ELF-1 (cell line): ENCODE measurements around the gene SDSL.

Experiments
- DNase-seq: peaks from one replicate; pipeline ENCODE4 v3.0.0-alpha.2; 2016; ENCODE audit warnings: low read depth, low spot score

Gene SDSL

GRCh38 chr12:113420996-113421595 is 1.1 kb upstream of the SDSL start:
- DNase-seq: no peak

GRCh38 chr12:113422886-113423669 is 898 bp downstream of the SDSL start:
- DNase-seq: no peak

- no peak for DNase-seq
Measured at GRCh38 chr12:113424456-113424855, 2.3 kb downstream of the SDSL start.

- DNase-seq: peak; percentile 96
Measured at GRCh38 chr12:113424915-113425823, 3.0 kb downstream of the SDSL start.

- peak; percentile 47 for DNase-seq
Measured at GRCh38 chr12:113425960-113426453, 3.8 kb downstream of the SDSL start.

- no peak for DNase-seq
Measured at GRCh38 chr12:113427882-113428281, 5.7 kb downstream of the SDSL start.

- DNase-seq: no peak
Measured at GRCh38 chr12:113428482-113428881, 6.3 kb downstream of the SDSL start.

GRCh38 chr12:113432986-113433385 is 10.8 kb downstream of the SDSL start:
- no peak for DNase-seq

- no peak for DNase-seq
Measured at GRCh38 chr12:113435367-113435766, 13.2 kb downstream of the SDSL start.

GRCh38 chr12:113436586-113436985 is 14.4 kb downstream of the SDSL start:
- no peak for DNase-seq

- no peak for DNase-seq
Measured at GRCh38 chr12:113436993-113437728, 15.0 kb downstream of the SDSL start.

GRCh38 chr12:113437729-113438100 is 15.5 kb downstream of the SDSL start:
- peak; percentile 34 for DNase-seq

GRCh38 chr12:113438523-113439300 is 16.5 kb downstream of the SDSL start:
- no peak for DNase-seq

- DNase-seq: no peak
Measured at GRCh38 chr12:113439301-113439597, 17.1 kb downstream of the SDSL start.

- peak; percentile 84 for DNase-seq
Measured at GRCh38 chr12:113439606-113440030, 17.4 kb downstream of the SDSL start.

- DNase-seq: no peak
Measured at GRCh38 chr12:113440336-113440735, 18.2 kb downstream of the SDSL start.

- no peak for DNase-seq
Measured at GRCh38 chr12:113440947-113441782, 19.0 kb downstream of the SDSL start.

- no peak for DNase-seq
Measured at GRCh38 chr12:113443030-113443539, 20.9 kb downstream of the SDSL start.

- DNase-seq: no peak
Measured at GRCh38 chr12:113445544-113446171, 23.5 kb downstream of the SDSL start.
